Adrenal gland (tissue), 12 donors: ENCODE measurements around the gene DHX30. TPM values are rescaled to one million over a fixed set of nuclear protein-coding genes. Genes with fewer than 3 reads are reported as not detected.
A peak's percentile ranks its signal among the peaks of the same experiment; 100 is the strongest.

ENCODE experiments used
- DNase-seq, 7 donors: peaks; one replicate each; pipeline ENCODE4 v3.0.0-alpha.2; 2019 to 2020
- H3K27ac ChIP-seq, 5 donors: fragments of 200-600 bp; sonication (generic) in 4 of 5; 1 replicate in 3 of 5; 2 replicates in 2 of 5; pipeline versions ENCODE4 v1.5.1 to v1.8.0; 2016 to 2020; ENCODE audit warnings: mild to moderate bottlenecking in 1 of 5
- H3K27me3 ChIP-seq: fragments of 200-600 bp; 2 replicates; pipeline ENCODE4 v1.8.0; 2021
- H3K36me3 ChIP-seq, 2 donors: fragments of 200-600 bp; replicated peaks in 1 of 2; 1 replicate in 1 of 2; 2 replicates in 1 of 2; pipeline versions ENCODE4 v1.5.1 to v1.8.0; 2018 to 2022
- H3K4me1 ChIP-seq, 2 donors: fragments of 200-600 bp; replicated peaks in 1 of 2; 1 replicate in 1 of 2; 2 replicates in 1 of 2; pipeline versions ENCODE4 v1.5.1 to v1.8.0; 2018 to 2021
- H3K4me3 ChIP-seq, 4 donors: fragments of 200-600 bp; sonication (generic) in 3 of 4; one replicate each; pipeline ENCODE4 v1.5.1; 2016 to 2018
- H3K9me3 ChIP-seq, 3 donors: fragments of 200-600 bp; sonication (generic) in 1 of 3; replicated peaks in 1 of 3; 1 replicate in 2 of 3; 2 replicates in 1 of 3; pipeline versions ENCODE4 v1.5.1 to v1.8.0; 2016 to 2021
- POLR2A ChIP-seq, 2 donors: fragments of 450-650 bp; IDR thresholded peaks; one replicate each; pipeline ENCODE4 v1.6.1; 2017; ENCODE audit warnings: antibody characterized with exemption in 2 of 2, mild to moderate bottlenecking in 2 of 2, moderate library complexity in 1 of 2
- WGBS, 4 donors: extraction: QIAGEN DNeasy Blood & Tissue Kit in 2 of 4; methylation state at CpG; one replicate each; pipeline versions ENCODE4 v1.1.5 to v1.1.7; 2013 to 2017; 5-methylcytosine and 5-hydroxymethylcytosine counted together
- intact Hi-C, 2 donors: fragments of 100-400 bp; cut with DNase I; formaldehyde crosslinking; loops; one replicate each; pipeline versions ENCODE4 v1.14.1 to v1.15.0; 2022 to 2023
- polyA plus RNA-seq, 3 donors: library from polyadenylated mRNA; stranded (reverse); fragments of 200-250 nt in 2 of 3; fragments of 350-450 nt in 1 of 3; fragmentation: Illumina TruSeq in 1 of 3; extraction: RNeasy Lipid Tissue Mini Kit (QIAGEN cat#74804) in 1 of 3; gene quantifications; one replicate each; pipeline ENCODE4 v1.2.3, GENCODE V29; 2013 to 2014
- total RNA-seq, 9 donors: library from RNA; depleted of rRNA in 4 of 9; stranded (reverse); fragments of >200 nt in 4 of 9; fragments of 120-200 nt in 1 of 9; fragmentation: NEBNext Ultra II Directional in 1 of 9; extraction: Animal tissue kit (Norgen Biotek cat#: 25700) in 1 of 9; gene quantifications; one replicate each; pipeline versions ENCODE4 v1.1.0 to v1.2.4, GENCODE V29; 2013 to 2023
- TF ChIP-seq, protein P1 (sequence below), 6 experiments: fragments of 450-650 bp in 4 of 6; fragments of 200-600 bp in 2 of 6; sonication (generic) in 1 of 6; IDR thresholded peaks; 1 replicate in 5 of 6; 2 replicates in 1 of 6; pipeline versions ENCODE4 v1.5.1 to v1.8.0; 2016 to 2021; ENCODE audit warnings: antibody characterized with exemption in 6 of 6, mild to moderate bottlenecking in 2 of 6, moderate library complexity in 1 of 6
- donor health status: healthy with polysubstance abuse.
- donor health status: Bipolar disorder and iron deficiency.
- donor health status: DM: yes; HTN: yes; CAD: no.
- donor health status: DM: no; HTN: no; CAD: no.
- donor health status: DM: no; HTN: no; CAD: no.
- donor health status: DM: yes; HTN: yes; CAD: no.

The DHX30 gene
- total and polyA plus RNA-seq, 12 donors, result 35.5 to 79.9 (median 62.2) TPM

DNA sequence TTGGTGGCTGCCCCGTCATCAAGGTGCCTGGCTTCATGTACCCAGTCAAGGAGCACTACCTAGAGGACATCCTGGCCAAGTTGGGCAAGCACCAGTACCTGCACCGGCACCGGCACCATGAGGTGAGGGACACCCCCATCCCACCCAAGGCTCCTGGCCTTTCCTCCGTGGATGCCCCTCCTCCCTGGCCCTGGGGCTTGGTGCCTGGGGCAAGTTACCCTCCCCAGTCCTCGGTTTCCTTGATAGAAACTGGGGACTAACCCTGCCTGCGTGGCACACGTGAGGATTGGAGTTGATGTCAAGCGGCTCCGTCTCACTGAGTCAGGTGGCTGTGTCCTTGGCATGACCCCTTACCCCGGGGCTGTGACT lies 43.9 kb downstream of the DHX30 start:
- DNase-seq, result no peak
- WGBS, 4 donors, result 79 to 83% (median 81%) methylated on average over 7 to 10 of the region's 10 CpGs
- Histone ChIP-seq H3K36me3 (peaks cover 0 to 91% of the 10 kb centered on the region in 2 donors), H3K4me1 (no peaks in the 10 kb centered on the region), H3K9me3 (no peaks in the 10 kb centered on the region), H3K4me3 (no peak overlapping the region), H3K27me3 (no peaks in the 10 kb centered on the region), H3K27ac (no peak overlapping the region)
- intact Hi-C loops, result loop anchor here in 1 of 2 donors (5.0 to 10.0 kb wide), 2 partner anchors 148 to 310 kb away; no protein-coding TSS in a partner anchor
- TF ChIP-seq, protein P1, sequence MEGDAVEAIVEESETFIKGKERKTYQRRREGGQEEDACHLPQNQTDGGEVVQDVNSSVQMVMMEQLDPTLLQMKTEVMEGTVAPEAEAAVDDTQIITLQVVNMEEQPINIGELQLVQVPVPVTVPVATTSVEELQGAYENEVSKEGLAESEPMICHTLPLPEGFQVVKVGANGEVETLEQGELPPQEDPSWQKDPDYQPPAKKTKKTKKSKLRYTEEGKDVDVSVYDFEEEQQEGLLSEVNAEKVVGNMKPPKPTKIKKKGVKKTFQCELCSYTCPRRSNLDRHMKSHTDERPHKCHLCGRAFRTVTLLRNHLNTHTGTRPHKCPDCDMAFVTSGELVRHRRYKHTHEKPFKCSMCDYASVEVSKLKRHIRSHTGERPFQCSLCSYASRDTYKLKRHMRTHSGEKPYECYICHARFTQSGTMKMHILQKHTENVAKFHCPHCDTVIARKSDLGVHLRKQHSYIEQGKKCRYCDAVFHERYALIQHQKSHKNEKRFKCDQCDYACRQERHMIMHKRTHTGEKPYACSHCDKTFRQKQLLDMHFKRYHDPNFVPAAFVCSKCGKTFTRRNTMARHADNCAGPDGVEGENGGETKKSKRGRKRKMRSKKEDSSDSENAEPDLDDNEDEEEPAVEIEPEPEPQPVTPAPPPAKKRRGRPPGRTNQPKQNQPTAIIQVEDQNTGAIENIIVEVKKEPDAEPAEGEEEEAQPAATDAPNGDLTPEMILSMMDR (IDR thresholded peaks at IDR 0.05), result no peak
- TF ChIP-seq POLR2A (IDR thresholded peaks at IDR 0.05), result no peak

DNA sequence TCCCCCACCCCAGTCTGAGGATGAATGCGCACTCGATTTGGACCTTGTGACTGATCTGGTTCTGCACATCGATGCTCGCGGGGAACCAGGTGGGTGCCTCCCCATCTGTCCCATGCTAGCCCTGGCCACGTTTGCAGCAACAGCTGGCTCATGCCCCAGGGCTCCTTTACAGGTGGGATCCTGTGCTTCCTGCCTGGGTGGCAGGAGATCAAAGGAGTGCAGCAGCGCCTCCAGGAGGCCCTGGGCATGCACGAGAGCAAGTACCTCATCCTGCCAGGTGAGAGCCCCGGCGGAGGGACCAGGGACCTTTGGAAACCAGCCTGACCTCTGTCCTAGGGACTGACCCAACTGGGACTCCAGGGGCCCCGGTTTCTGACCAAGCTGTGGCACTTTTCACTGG lies 44.3 kb downstream of the DHX30 start:
- intact Hi-C loops, result loop anchor here in 1 of 2 donors (5.0 to 10.0 kb wide), 2 partner anchors 148 to 310 kb away; no protein-coding TSS in a partner anchor
- TF ChIP-seq POLR2A (IDR thresholded peaks at IDR 0.05), result no peak
- TF ChIP-seq, protein P1 (IDR thresholded peaks at IDR 0.05), result no peak
- DNase-seq, result no peak
- WGBS, 4 donors, result 80 to 95% (median 89%) methylated on average over 2 to 11 of the region's 11 CpGs
- no peaks in the 10 kb centered on the region for H3K27me3 ChIP-seq
- H3K9me3 ChIP-seq, result no peaks in the 10 kb centered on the region
- H3K4me1 ChIP-seq, result no peaks in the 10 kb centered on the region
- H3K27ac ChIP-seq, result no peak overlapping the region
- H3K4me3 ChIP-seq, result no peak overlapping the region
- peaks cover 0 to 92% of the 10 kb centered on the region in 2 donors for H3K36me3 ChIP-seq

DNA sequence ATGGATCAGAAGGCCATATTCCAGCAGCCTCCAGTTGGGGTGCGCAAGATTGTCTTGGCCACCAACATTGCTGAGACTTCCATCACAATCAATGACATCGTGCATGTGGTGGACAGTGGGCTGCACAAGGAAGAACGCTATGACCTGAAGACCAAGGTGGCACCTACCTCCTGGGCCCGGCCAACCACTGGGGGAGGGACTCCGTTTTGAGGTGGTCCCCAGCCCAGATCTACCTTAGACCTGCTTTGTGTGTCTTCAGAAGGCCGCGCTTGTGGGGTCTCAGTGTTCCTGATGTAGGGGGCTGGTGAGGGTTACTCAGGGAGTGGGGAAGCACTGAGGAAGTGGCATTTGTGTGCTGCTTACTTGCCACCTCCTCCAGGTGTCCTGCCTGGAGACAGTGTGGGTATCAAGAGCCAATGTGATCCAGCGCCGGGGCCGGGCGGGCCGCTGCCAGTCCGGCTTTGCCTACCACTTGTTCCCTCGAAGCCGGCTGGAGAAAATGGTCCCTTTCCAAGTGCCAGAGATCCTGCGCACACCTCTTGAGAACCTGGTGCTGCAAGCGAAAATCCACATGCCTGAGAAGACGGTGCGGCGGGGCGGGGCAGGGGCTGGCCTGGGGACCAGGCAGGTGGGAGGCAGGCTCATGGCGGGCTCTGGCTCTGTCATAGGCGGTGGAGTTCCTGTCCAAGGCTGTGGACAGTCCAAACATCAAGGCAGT lies 45.0 kb downstream of the DHX30 start:
- TF ChIP-seq, protein P1 (IDR thresholded peaks at IDR 0.05), result no peak
- TF ChIP-seq POLR2A (IDR thresholded peaks at IDR 0.05), result no peak
- Histone ChIP-seq H3K27me3 (no peaks in the 10 kb centered on the region), H3K27ac (peak overlapping the region in 1 of 5 donors; percentile 10), H3K9me3 (no peaks in the 10 kb centered on the region), H3K4me3 (no peak overlapping the region), H3K4me1 (no peaks in the 10 kb centered on the region), H3K36me3 (peaks cover 0 to 88% of the 10 kb centered on the region in 2 donors)
- WGBS, 4 donors, result 92 to 96% (median 95%) methylated on average over 11 to 23 of the region's 23 CpGs
- no peak for DNase-seq
- intact Hi-C loops, result loop anchor here in 1 of 2 donors (5.0 to 10.0 kb wide), 2 partner anchors 147 to 309 kb away; no protein-coding TSS in a partner anchor

DNA sequence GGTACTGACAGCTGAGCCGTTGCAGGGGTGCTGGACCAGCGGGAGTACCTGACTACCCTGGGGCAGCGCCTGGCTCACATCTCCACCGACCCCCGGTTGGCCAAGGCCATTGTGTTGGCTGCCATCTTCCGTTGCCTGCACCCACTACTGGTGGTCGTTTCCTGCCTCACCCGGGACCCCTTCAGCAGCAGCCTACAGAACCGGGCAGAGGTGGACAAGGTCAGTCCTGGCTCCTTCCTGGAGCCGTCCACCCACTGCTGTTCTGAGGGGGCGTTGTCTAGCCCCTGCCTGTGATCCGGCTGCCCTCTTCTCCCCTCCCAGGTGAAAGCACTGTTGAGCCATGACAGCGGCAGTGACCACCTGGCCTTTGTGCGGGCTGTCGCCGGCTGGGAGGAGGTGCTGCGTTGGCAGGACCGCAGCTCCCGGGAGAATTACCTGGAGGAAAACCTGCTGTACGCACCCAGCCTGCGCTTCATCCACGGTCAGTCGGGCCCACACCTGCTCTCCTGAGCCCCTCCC lies 45.7 kb downstream of the DHX30 start:
- no peak overlapping the region for H3K27ac ChIP-seq
- no peak for DNase-seq
- no peaks in the 10 kb centered on the region for H3K27me3 ChIP-seq
- intact Hi-C loops, result loop anchor here in 1 of 2 donors (5.0 to 10.0 kb wide), 2 partner anchors 146 to 309 kb away; no protein-coding TSS in a partner anchor
- H3K4me1 ChIP-seq, result no peaks in the 10 kb centered on the region
- H3K36me3 ChIP-seq, result peaks cover 0 to 85% of the 10 kb centered on the region in 2 donors
- no peak overlapping the region for H3K4me3 ChIP-seq
- no peak for TF ChIP-seq POLR2A (IDR thresholded peaks at IDR 0.05)
- TF ChIP-seq, protein P1 (IDR thresholded peaks at IDR 0.05), result no peak
- WGBS, 4 donors, result 77 to 83% (median 80%) methylated on average over 6 to 23 of the region's 23 CpGs
- no peaks in the 10 kb centered on the region for H3K9me3 ChIP-seq
